Measurements from ENCODE around the gene GNB5.
"Not testable (repeated sequence)": the region's sequence is repeated elsewhere in the genome, so short reads cannot be mapped to it uniquely, and the experiment has no call there.

The GNB5 gene

DNA sequence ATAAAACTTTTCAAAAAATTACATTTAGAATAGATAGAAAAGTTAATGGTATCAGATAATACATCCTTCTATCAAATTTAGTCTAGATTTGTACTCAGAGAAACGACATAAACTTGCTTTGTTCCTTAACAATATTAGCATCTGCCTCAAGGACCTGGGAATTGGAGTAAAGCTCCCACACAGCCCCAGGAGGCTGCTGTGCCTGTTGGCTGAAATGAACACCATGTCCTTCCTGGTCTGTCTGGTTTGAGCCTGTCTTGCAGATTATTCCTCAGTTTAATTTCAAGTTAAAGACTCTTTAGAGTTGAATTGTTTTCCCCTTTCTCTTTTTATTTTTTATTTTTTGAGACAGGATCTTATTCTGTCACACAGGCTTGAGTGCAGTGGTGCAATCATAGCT, 19.4 kb downstream of the GNB5 start:
- no peak for DNase-seq (ENCODE audit: low read depth)
- TF ChIP-seq, protein P1, sequence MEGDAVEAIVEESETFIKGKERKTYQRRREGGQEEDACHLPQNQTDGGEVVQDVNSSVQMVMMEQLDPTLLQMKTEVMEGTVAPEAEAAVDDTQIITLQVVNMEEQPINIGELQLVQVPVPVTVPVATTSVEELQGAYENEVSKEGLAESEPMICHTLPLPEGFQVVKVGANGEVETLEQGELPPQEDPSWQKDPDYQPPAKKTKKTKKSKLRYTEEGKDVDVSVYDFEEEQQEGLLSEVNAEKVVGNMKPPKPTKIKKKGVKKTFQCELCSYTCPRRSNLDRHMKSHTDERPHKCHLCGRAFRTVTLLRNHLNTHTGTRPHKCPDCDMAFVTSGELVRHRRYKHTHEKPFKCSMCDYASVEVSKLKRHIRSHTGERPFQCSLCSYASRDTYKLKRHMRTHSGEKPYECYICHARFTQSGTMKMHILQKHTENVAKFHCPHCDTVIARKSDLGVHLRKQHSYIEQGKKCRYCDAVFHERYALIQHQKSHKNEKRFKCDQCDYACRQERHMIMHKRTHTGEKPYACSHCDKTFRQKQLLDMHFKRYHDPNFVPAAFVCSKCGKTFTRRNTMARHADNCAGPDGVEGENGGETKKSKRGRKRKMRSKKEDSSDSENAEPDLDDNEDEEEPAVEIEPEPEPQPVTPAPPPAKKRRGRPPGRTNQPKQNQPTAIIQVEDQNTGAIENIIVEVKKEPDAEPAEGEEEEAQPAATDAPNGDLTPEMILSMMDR (IDR thresholded peaks at IDR 0.05; ENCODE audit: insufficient read depth, low read depth, low read length, missing control alignments): no peak
- no peak overlapping the region for H3K4me3 ChIP-seq (ENCODE audit: low read length)

DNA sequence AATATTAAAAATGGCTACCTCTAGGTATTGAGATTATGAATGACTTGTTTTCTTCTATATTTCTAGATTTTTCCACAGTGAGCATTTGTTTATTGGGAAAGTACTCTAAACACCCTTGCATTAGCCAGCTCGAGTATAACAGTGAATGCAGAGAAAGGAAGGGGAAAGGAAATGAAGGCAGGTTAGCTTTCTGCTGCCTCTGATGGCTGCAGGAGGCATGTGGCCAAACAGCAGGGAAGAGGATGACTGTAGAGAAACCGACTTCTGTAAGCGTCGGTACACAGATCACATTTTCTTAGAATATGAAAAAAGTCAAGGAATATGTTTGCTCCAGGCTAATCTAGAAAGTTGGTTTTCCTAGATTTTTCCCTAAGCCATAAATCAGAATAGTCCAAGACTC, 19.8 kb downstream of the GNB5 start:
- DNase-seq (ENCODE audit: low read depth): no peak
- no peak overlapping the region for H3K4me3 ChIP-seq (ENCODE audit: low read length)
- TF ChIP-seq, protein P1 (IDR thresholded peaks at IDR 0.05; ENCODE audit: insufficient read depth, low read depth, low read length, missing control alignments): peak; percentile 20

DNA sequence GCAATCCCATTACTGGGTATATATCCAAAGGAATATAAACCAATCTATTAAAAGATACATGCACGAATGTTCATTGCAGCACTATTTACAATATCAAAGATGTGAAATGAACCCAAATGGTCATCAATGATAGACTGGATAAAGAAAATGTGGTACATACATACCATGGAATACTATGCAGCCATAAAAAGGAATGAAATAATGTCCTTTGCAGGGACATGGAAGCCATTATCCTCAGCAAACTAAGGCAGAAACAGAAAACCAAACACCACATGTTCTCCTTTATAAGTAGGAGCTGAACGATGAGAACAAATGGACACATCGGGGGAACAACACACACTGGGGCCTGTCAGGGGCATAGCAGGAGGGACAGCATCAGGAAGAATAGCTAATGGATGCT, 21.0 kb downstream of the GNB5 start:
- DNase-seq (ENCODE audit: low read depth); H3K4me3 ChIP-seq (ENCODE audit: low read length): not testable (repeated sequence)

DNA sequence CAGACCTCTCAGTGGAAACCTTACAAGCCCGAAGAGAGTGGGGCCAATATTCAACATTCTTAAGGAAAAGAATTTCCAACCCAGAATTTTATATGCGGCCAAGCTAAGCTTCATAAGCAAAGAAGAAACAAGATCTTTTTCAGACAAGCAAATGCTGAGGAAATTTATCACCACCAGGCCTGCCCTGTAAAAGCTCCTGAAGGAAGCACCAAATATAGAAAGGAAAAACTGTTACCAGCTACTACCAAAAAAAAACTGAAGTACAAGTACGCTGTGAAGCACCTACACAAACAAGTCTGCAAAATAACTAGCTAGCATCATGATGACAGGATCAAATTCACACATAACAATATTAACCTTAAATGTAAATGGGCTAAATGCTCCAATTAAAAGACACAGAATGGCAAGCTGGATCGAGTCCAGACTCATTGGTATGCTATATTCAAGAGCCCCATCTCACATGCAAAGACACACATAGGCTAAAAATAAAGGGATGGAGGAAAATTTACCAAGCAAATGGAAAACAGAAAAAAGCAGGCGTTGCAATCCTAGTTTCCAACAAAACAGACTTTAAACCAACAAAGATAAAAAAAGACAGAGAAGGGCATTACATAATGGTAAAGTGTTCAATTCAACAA, 25.6 kb downstream of the GNB5 start:
- DNase-seq (ENCODE audit: low read depth); H3K4me3 ChIP-seq (ENCODE audit: low read length): not testable (repeated sequence)

DNA sequence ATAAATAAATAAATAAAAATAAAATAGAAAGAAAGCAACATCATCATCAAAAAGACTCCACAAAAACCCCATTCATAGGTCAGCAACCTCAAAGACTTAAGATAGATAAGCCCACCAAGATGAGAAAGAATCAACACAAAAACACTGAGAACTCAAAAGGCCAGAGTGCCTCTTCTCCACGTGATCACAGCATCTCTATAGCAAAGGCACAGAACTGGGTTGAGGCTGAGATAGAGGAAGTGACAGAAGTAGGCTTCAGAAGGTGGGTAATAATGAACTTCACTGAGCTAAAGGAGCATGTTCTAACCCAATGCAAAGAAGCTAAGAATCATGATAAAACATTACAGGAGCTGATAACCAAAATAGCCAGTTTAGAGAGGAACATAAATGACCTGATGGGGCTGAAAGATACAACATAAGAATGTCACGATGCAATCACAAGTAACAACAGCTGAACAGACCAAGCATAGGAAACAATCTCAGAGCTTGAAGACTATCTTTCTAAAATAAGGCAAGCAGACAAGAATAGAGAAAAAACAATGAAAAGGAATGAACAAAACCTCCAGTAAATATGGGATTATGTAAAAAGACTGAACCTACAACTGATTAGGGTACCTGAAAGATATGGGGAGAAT, 26.4 kb downstream of the GNB5 start:
- TF ChIP-seq, protein P1 (IDR thresholded peaks at IDR 0.05; ENCODE audit: insufficient read depth, low read depth, low read length, missing control alignments): no peak
- DNase-seq (ENCODE audit: low read depth): no peak
- no peak overlapping the region for H3K4me3 ChIP-seq (ENCODE audit: low read length)

DNA sequence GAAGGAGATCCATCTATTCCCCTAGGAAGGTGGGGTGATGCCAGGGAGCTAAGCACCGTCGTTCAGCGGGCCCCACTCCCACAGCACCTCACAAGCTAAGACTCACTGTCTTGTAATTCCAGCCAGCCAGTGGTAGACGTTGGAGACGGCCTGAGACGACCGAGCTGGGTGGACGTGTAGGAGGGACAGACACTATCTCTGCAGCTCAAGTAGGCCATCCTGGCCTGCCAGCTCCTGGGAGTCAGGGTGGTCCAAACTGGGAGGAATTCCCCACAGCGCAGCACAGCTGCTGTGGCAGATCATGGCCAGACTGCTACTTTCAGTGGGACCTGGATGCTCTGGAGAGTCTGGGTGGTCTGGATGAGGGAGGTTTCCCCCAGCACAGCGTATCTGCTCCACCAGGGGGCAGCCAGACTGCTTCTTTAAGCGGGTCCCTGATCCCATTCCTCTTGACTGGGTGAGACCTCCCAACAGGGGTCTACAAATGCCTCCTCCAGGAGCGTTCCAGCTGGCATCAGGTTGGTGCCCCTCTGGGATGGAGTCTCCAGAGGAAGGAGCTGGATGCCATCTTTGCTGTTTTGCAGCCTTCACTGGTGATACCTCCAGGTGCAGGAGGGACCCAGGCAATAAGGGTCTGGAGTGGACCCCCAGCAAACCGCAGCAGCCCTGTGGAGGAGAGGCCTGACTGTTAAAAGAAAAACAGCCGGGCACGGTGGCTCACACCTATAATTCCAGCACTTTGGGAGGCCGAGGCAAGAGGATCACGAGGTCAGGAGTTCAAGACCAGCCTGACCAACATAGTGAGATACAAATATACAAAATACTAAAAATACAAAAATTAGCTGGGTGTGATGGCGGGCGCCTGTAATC, 27.6 kb downstream of the GNB5 start:
- TF ChIP-seq, protein P1 (IDR thresholded peaks at IDR 0.05; ENCODE audit: insufficient read depth, low read depth, low read length, missing control alignments): no peak
- DNase-seq (ENCODE audit: low read depth): no peak

DNA sequence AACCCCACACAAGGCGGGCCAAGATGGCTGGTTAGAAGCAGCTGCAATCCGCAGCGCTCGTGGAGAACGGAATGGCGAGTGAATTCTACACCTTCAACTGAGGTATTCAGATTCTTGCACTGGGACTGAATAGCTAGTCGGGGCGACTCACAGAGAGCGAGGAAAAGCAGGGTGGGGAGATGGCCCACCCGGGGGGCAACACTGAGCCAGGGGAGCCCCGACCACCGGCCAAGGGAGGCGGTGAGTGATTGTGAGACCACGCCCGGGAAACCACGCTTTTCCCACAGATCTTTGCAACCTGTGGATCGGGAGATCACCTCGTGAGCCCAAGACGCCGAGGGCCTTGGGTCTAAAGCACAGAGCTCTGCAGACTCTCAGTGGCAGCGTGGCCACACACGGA, 28.3 kb downstream of the GNB5 start:
- no peak overlapping the region for H3K4me3 ChIP-seq (ENCODE audit: low read length)
- no peak for DNase-seq (ENCODE audit: low read depth)
- TF ChIP-seq, protein P1 (IDR thresholded peaks at IDR 0.05; ENCODE audit: insufficient read depth, low read depth, low read length, missing control alignments): no peak

More for the DNA sequence above, 27.6 kb downstream of the GNB5 start:
- no peak overlapping the region for H3K4me3 ChIP-seq (ENCODE audit: low read length)

All from epithelial cell of esophagus (primary cell).